Colonic mucosa (tissue), 4 donors: Measurements from ENCODE around the gene ELAVL2. TPM values are rescaled to one million over a fixed set of nuclear protein-coding genes. Genes with fewer than 3 reads are reported as not detected.

Experiments used
- DNase-seq: peaks from one replicate; pipeline ENCODE4 v3.0.0-alpha.2; 2020
- H3K27ac ChIP-seq: fragments of 200-600 bp; one replicate; pipeline ENCODE4 v1.8.0; 2021
- H3K27me3 ChIP-seq: fragments of 200-600 bp; one replicate; pipeline ENCODE4 v1.8.0; 2021
- H3K36me3 ChIP-seq: fragments of 200-600 bp; one replicate; pipeline ENCODE4 v1.8.0; 2021
- H3K4me1 ChIP-seq: fragments of 200-600 bp; one replicate; pipeline ENCODE4 v1.8.0; 2021; ENCODE audit warnings: mild to moderate bottlenecking
- H3K4me3 ChIP-seq: fragments of 200-600 bp; one replicate; pipeline ENCODE4 v1.8.0; 2021
- H3K9ac ChIP-seq, 2 donors: one replicate each; pipeline ENCODE4 v1.7.0; 2013; ENCODE audit warnings: control low read depth in 2 of 2, low read depth in 2 of 2, low read length in 2 of 2
- H3K9me3 ChIP-seq: fragments of 200-600 bp; one replicate; pipeline ENCODE4 v1.8.0; 2021
- intact Hi-C: fragments of 100-400 bp; cut with DNase I; formaldehyde crosslinking; loops from one replicate; pipeline ENCODE4 v1.14.1; 2022
- total RNA-seq, 2 donors: library from RNA; stranded (reverse); fragmentation: NEBNext Ultra II Directional in 1 of 2; extraction: Animal tissue kit (Norgen Biotek cat#: 25700) in 1 of 2; gene quantifications; one replicate each; pipeline ENCODE4 v1.2.1, GENCODE V29; 2021
- TF ChIP-seq, protein P1 (sequence below): fragments of 200-600 bp; IDR thresholded peaks from one replicate; pipeline ENCODE4 v1.8.0; 2022; ENCODE audit warnings: antibody characterized with exemption, mild to moderate bottlenecking
- donor health status: healthy.
- donor health status: DM: no; HTN: no; CAD: no.
- donor health status: DM: no; HTN: no; CAD: no.

The ELAVL2 gene
- total RNA-seq, 2 donors from 2014 or later: 0.24 to 0.30 TPM

DNA sequence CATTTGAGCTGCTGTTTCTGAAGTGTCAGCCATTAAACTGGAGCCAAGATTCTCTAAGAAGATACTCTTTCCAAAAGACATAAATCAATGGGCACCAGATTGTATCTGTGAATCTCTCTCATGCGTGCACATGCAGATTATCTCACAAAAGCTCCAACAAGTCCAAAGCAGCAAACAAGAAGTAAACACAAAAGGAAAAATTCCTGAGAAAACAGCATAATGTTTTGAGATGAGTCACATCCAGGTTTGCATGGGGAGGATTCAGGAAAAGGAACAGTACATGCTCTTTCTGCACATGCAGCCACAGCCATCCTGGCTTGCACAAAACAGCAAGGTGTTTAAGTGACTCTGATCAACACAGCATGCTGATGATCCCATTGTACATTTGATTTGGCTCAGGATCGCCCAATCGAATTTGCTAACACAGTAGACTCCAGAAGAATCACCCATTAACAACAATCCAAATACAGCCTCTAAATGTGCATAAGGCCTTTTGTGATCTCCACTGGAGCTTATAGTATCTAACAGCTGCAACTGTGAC is 143.1 kb downstream of the ELAVL2 start:
- Histone ChIP-seq H3K9ac (no peak overlapping the region), H3K4me1 (no peaks in the 10 kb centered on the region), H3K27ac (no peak overlapping the region), H3K36me3 (no peaks in the 10 kb centered on the region), H3K27me3 (no peaks in the 10 kb centered on the region), H3K9me3 (no peaks in the 10 kb centered on the region), H3K4me3 (no peak overlapping the region)
- TF ChIP-seq, protein P1, sequence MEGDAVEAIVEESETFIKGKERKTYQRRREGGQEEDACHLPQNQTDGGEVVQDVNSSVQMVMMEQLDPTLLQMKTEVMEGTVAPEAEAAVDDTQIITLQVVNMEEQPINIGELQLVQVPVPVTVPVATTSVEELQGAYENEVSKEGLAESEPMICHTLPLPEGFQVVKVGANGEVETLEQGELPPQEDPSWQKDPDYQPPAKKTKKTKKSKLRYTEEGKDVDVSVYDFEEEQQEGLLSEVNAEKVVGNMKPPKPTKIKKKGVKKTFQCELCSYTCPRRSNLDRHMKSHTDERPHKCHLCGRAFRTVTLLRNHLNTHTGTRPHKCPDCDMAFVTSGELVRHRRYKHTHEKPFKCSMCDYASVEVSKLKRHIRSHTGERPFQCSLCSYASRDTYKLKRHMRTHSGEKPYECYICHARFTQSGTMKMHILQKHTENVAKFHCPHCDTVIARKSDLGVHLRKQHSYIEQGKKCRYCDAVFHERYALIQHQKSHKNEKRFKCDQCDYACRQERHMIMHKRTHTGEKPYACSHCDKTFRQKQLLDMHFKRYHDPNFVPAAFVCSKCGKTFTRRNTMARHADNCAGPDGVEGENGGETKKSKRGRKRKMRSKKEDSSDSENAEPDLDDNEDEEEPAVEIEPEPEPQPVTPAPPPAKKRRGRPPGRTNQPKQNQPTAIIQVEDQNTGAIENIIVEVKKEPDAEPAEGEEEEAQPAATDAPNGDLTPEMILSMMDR: no peak
- no peak for DNase-seq
- intact Hi-C loops: no loop called here

DNA sequence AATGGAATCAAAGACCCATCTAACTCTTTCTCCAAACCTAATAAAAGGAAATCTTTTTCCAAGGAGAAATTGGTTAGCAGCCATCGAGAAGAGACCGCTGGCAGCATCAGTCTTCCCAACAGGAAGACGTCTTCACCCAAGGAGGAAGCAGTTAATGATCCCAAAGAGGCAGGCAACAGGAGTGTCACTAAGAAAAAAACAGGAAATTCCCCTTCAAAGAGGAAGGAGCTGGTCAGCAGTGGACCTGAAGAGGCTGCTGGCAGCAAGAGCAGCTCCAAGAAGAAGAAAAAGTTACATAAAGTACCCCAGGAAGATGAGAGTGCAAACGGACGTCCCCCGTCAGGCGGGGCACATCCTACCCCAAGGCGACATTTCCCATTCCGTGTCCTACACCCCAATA is 143.7 kb downstream of the ELAVL2 start:
- TF ChIP-seq, protein P1: no peak
- Histone ChIP-seq H3K4me1 (no peaks in the 10 kb centered on the region), H3K9me3 (no peaks in the 10 kb centered on the region), H3K27me3 (no peaks in the 10 kb centered on the region), H3K9ac (no peak overlapping the region), H3K36me3 (no peaks in the 10 kb centered on the region), H3K4me3 (no peak overlapping the region), H3K27ac (no peak overlapping the region)
- DNase-seq: no peak
- intact Hi-C loops: no loop called here

DNA sequence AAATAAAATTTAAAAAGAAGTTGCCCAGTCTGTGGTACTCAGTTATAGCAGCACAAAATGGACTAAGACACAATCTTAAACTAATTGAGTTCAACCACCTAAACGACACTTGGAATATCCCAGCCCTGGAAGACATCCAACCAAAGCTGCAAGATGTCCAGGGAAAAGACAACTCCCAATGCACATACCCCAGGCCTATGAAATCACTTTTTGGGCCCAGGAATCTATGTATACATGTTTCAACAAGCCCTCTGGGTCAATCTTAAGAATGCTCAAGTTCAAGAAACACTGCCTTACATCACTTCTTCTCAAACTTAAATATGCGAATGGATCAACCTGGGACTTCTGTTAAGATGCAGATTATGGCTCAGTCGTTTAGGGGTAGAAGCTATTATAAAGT is 148.6 kb downstream of the ELAVL2 start:
- H3K36me3 ChIP-seq: no peaks in the 10 kb centered on the region
- H3K27ac ChIP-seq: no peak overlapping the region
- DNase-seq: no peak
- no peaks in the 10 kb centered on the region for H3K9me3 ChIP-seq
- no peaks in the 10 kb centered on the region for H3K4me1 ChIP-seq
- H3K4me3 ChIP-seq: no peak overlapping the region
- intact Hi-C loops: no loop called here
- no peak overlapping the region for H3K9ac ChIP-seq
- no peaks in the 10 kb centered on the region for H3K27me3 ChIP-seq
- TF ChIP-seq, protein P1: no peak

DNA sequence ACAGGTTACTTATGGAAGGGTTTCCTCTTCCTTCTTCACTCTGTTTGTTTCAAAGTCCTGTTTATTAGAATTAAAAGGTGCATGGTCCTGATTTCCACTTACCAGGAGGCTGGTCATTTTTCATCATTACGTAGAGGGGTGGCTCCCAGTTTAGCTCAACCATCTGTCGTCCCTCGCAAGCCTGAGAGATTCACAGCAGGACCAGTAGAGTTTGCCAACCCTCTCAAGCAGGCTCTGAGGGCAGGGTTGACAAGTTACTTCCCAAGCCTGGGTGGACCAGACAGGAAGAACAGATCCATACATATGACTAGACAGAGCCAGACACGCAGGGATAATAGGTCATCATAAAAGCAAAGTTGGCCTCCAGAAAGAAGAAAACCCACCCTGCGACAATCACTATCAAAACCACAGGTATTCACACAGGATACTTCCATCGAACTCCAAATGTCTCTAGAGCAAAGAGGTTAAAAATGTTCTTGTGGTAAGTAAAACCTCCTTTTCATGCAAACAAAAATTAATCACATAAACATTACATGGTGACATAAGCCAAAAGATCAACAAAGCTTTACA is 151.9 kb downstream of the ELAVL2 start:
- TF ChIP-seq, protein P1: no peak
- H3K27ac ChIP-seq: no peak overlapping the region
- intact Hi-C loops: no loop called here
- H3K36me3 ChIP-seq: no peaks in the 10 kb centered on the region
- DNase-seq: no peak
- H3K9me3 ChIP-seq: no peaks in the 10 kb centered on the region
- no peak overlapping the region for H3K4me3 ChIP-seq
- no peaks in the 10 kb centered on the region for H3K4me1 ChIP-seq
- no peaks in the 10 kb centered on the region for H3K27me3 ChIP-seq
- H3K9ac ChIP-seq: no peak overlapping the region

DNA sequence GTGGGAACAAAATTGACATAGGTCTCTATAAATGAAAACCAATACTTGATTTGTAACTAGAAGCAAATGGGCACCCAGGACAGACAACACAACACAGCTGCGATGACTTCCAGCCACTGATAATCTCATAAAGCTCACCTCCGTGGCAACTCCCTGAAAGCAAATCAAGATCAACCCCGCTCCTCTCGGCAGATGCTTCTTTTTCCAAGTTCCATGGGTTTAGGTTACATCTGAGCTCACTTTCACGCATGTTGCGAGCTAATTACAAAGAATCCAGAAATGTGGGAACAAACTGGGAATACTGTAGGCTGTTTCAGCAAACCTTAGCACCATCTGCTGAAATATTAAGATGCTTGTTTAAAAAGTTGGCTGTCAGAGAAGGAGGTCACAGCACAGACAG is 153.9 kb downstream of the ELAVL2 start:
- Histone ChIP-seq H3K27ac (no peak overlapping the region), H3K9me3 (no peaks in the 10 kb centered on the region), H3K9ac (no peak overlapping the region), H3K27me3 (no peaks in the 10 kb centered on the region), H3K36me3 (no peaks in the 10 kb centered on the region), H3K4me3 (no peak overlapping the region), H3K4me1 (no peaks in the 10 kb centered on the region)
- intact Hi-C loops: no loop called here
- no peak for DNase-seq
- TF ChIP-seq, protein P1: no peak
